ENCODE results near the gene PHLDA1. TPM values are rescaled to one million over a fixed set of nuclear protein-coding genes. Genes with fewer than 3 reads are reported as not detected.

Gene PHLDA1
- total RNA-seq, 1 experiment from 2014 or later: 34.9 TPM

GRCh38 chr12:76031414-76032042, at the start of gene PHLDA1 (continued):
- TF ChIP-seq FOXP4 (CRISPR knock-in tag; IDR thresholded peaks at IDR 0.05) (peak; percentile 46; the same call in 1 of the 2 replicates), ZNF232 (CRISPR knock-in tag; IDR thresholded peaks at IDR 0.05) (no peak), ZBTB21 (CRISPR knock-in tag; IDR thresholded peaks at IDR 0.05; ENCODE audit: borderline replicate concordance) (0 out of 2 replicates have a peak, but pooled peaks have one; percentile 19), ATF3 (CRISPR knock-in tag; conservative IDR thresholded peaks at IDR 0.05) (no peak), OVOL2 (CRISPR knock-in tag; IDR thresholded peaks at IDR 0.05; ENCODE audit: borderline replicate concordance) (no peak), NR3C1 (CRISPR knock-in tag; conservative IDR thresholded peaks at IDR 0.05; ENCODE audit: low read depth) (no peak), NFATC4 (CRISPR knock-in tag; IDR thresholded peaks at IDR 0.05) (no peak), ZNF423 (CRISPR knock-in tag; IDR thresholded peaks at IDR 0.05) (peak; percentile 92), CDX4 (CRISPR knock-in tag; IDR thresholded peaks at IDR 0.05; ENCODE audit: borderline replicate concordance) (no peak), ESRRA (CRISPR knock-in tag; IDR thresholded peaks at IDR 0.05; ENCODE audit: borderline replicate concordance) (peak; percentile 62), FOXK1 (CRISPR knock-in tag; IDR thresholded peaks at IDR 0.05) (no peak; the same call in none of the 2 replicates), GTF2I (CRISPR knock-in tag; conservative IDR thresholded peaks at IDR 0.05) (no peak), ATF1 (CRISPR knock-in tag; IDR thresholded peaks at IDR 0.05) (no peak), AFF4 (CRISPR knock-in tag; IDR thresholded peaks at IDR 0.05; ENCODE audit: borderline replicate concordance) (peak; percentile 52; the same call in 1 of the 2 replicates), PREB (CRISPR knock-in tag; IDR thresholded peaks at IDR 0.05; ENCODE audit: borderline replicate concordance) (no peak), ZNF263 (CRISPR knock-in tag; IDR thresholded peaks at IDR 0.05; ENCODE audit: low read depth) (no peak), ARID4B (CRISPR knock-in tag; IDR thresholded peaks at IDR 0.05; ENCODE audit: borderline replicate concordance) (no peak), IRF2 (CRISPR knock-in tag; IDR thresholded peaks at IDR 0.05; ENCODE audit: borderline replicate concordance, low read depth) (no peak), SP1 (CRISPR knock-in tag; conservative IDR thresholded peaks at IDR 0.05) (peak; percentile 71), NR2C2 (CRISPR knock-in tag; IDR thresholded peaks at IDR 0.05) (no peak), MAX (CRISPR knock-in tag; IDR thresholded peaks at IDR 0.05) (peak; percentile 78), NFYB (CRISPR knock-in tag; conservative IDR thresholded peaks at IDR 0.05; ENCODE audit: low read depth) (no peak), ELF4 (CRISPR knock-in tag; IDR thresholded peaks at IDR 0.05; ENCODE audit: low read depth) (no peak), CBFB (CRISPR knock-in tag; IDR thresholded peaks at IDR 0.05; ENCODE audit: low read depth) (0 out of 2 replicates have a peak, but pooled peaks have one; percentile 8), ZNF138 (CRISPR knock-in tag; conservative IDR thresholded peaks at IDR 0.05) (0 out of 2 replicates have a peak, but pooled peaks have one; percentile 47), ETV6 (CRISPR knock-in tag; IDR thresholded peaks at IDR 0.05) (peak; percentile 16; the same call in 1 of the 2 replicates)

All from WTC11 (cell line).